ENCODE data around the gene KIF2C. TPM values are rescaled to one million over a fixed set of nuclear protein-coding genes. Genes with fewer than 3 reads are reported as not detected.

KIF2C gene
- total and polyA plus RNA-seq, 9 of the 15 experiments (the other 6 are each of a cell fraction or from before 2014, with no cell fraction given), result 84.9 to 226 (median 169) TPM

- TF ChIP-seq, protein P1, sequence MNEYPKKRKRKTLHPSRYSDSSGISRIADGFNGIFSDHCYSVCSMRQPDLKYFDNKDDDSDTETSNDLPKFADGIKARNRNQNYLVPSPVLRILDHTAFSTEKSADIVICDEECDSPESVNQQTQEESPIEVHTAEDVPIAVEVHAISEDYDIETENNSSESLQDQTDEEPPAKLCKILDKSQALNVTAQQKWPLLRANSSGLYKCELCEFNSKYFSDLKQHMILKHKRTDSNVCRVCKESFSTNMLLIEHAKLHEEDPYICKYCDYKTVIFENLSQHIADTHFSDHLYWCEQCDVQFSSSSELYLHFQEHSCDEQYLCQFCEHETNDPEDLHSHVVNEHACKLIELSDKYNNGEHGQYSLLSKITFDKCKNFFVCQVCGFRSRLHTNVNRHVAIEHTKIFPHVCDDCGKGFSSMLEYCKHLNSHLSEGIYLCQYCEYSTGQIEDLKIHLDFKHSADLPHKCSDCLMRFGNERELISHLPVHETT (CRISPR knock-in tag; conservative IDR thresholded peaks at IDR 0.05 in 1 of 2, IDR thresholded peaks at IDR 0.05 in 1 of 2), result 0 out of 4 replicates have a peak, but pooled peaks of 1 of the 2 experiments have one; percentile 78
- TF ChIP-seq USF2 (CRISPR knock-in tag; IDR thresholded peaks at IDR 0.05) (no peak), ZFX (CRISPR knock-in tag; IDR thresholded peaks at IDR 0.05) (peak; percentile 74), LEF1 (IDR thresholded peaks at IDR 0.05) (no peak), ZNF512 (tag; IDR thresholded peaks at IDR 0.05) (no peak), ETV1 (tag; conservative IDR thresholded peaks at IDR 0.05; ENCODE audit: low read depth) (0 out of 2 replicates have a peak, but pooled peaks have one; percentile 33), PRDM10 (IDR thresholded peaks at IDR 0.05; ENCODE audit: partially characterized antibody) (peak; percentile 70), CEBPG (CRISPR knock-in tag; IDR thresholded peaks at IDR 0.05) (no peak), CEBPG (tag; conservative IDR thresholded peaks at IDR 0.05 in 1 of 2, IDR thresholded peaks at IDR 0.05 in 1 of 2) (no peak), PTRF (tag; IDR thresholded peaks at IDR 0.05) (peak; percentile 23), NR4A1 (CRISPR knock-in tag; IDR thresholded peaks at IDR 0.05) (peak; percentile 96), NR4A1 (tag; IDR thresholded peaks at IDR 0.05) (peak; percentile 85; the same call in 1 of the 2 replicates), BRF2 (IDR thresholded peaks at IDR 0.05; ENCODE audit: borderline replicate concordance, insufficient read depth, insufficient read length) (no peak)
- TF ChIP-seq, protein P2, sequence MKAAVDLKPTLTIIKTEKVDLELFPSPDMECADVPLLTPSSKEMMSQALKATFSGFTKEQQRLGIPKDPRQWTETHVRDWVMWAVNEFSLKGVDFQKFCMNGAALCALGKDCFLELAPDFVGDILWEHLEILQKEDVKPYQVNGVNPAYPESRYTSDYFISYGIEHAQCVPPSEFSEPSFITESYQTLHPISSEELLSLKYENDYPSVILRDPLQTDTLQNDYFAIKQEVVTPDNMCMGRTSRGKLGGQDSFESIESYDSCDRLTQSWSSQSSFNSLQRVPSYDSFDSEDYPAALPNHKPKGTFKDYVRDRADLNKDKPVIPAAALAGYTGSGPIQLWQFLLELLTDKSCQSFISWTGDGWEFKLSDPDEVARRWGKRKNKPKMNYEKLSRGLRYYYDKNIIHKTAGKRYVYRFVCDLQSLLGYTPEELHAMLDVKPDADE (conservative IDR thresholded peaks at IDR 0.05; ENCODE audit: control insufficient read depth, low read depth, low read length), result 0 out of 2 replicates have a peak, but pooled peaks have one; percentile 3
Measured at GRCh38 chr1:44808063-44808937, 68.7 kb downstream of the KIF2C start, which contains the start of gene BTBD19 (continued).

Measured in K562 (cell line).